Muscle layer of duodenum (tissue), 2 donors: ENCODE results near the gene LRRC10.
"Not testable (repeated sequence)": the region's sequence is repeated elsewhere in the genome, so short reads cannot be mapped to it uniquely, and the experiment has no call there.

Experiments
- H3K27ac ChIP-seq: one replicate; pipeline ENCODE4 v1.7.0; 2013; ENCODE audit warnings: mild to moderate bottlenecking, low read length
- H3K27me3 ChIP-seq: one replicate; pipeline ENCODE4 v1.7.0; 2013; ENCODE audit warnings: low read depth, mild to moderate bottlenecking, control low read depth, low read length
- H3K36me3 ChIP-seq, 2 donors: one replicate each; pipeline ENCODE4 v1.7.0; 2013; ENCODE audit warnings: low read length in 2 of 2, control low read depth in 1 of 2, mild to moderate bottlenecking in 1 of 2; ENCODE audit not compliant: insufficient read depth in 2 of 2, control insufficient read depth in 1 of 2
- H3K4me1 ChIP-seq, 2 donors: one replicate each; pipeline ENCODE4 v1.7.0; 2013; ENCODE audit warnings: low read length in 2 of 2, mild to moderate bottlenecking in 2 of 2, control low read depth in 1 of 2, moderate library complexity in 1 of 2; ENCODE audit not compliant: insufficient read depth in 2 of 2, control insufficient read depth in 1 of 2
- H3K4me3 ChIP-seq, 2 donors: one replicate each; pipeline ENCODE4 v1.7.0; 2013; ENCODE audit warnings: low read length in 2 of 2, low read depth in 1 of 2, mild to moderate bottlenecking in 1 of 2
- H3K9me3 ChIP-seq, 2 donors: one replicate each; pipeline ENCODE4 v1.7.0; 2013; ENCODE audit warnings: low read length in 2 of 2, control low read depth in 1 of 2, mild to moderate bottlenecking in 1 of 2; ENCODE audit not compliant: control insufficient read depth in 1 of 2
- donor health status: healthy.

LRRC10 gene

DNA sequence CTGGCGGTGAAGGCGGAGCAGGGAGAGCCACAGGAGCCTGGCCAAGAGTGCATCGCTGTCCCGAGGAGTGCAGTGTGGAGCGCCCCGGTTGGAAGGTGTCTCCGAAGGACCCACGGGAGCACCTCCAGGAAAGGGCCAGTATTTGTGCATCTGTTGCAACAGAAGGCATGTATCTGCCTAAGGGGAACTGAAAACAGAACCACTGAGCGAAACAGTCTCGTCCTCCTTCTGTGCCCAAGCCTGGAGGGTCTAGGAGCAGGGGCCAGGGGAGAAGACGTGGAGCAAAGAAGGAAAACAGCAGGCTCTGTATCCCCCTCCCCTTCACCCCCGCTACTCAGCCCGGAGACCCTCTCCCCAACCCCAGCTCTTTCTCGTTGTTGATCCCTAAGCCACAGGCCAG lies 5.3 kb upstream of the LRRC10 start:
- no peaks in the 10 kb centered on the region for H3K4me1 ChIP-seq

DNA sequence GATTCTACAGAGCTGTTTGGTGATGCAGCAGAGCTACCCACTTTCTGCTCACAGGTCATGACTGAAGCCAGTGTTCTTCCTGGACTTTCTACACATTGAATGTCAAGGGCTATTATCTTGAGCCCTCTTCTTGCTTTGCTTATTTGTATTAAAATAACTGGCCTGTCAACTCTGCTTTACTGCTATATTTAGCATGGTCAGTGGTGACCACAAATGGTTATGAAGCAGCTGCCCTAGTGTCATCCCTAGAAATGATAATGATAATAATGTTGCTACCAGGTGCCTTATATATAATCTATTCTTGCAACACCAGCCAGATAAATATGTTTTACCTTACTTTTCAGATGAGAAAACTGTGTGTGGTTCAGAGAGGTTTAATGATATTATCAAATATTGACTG lies 2.6 kb upstream of the LRRC10 start:
- Histone ChIP-seq H3K36me3 (no peaks in the 10 kb centered on the region), H3K9me3 (no peaks in the 10 kb centered on the region), H3K4me1 (no peaks in the 10 kb centered on the region), H3K27ac (no peak overlapping the region), H3K4me3 (no peak overlapping the region), H3K27me3 (no peaks in the 10 kb centered on the region)

More for the DNA sequence above, 5.3 kb upstream of the LRRC10 start:
- Histone ChIP-seq H3K36me3 (no peaks in the 10 kb centered on the region), H3K9me3 (no peaks in the 10 kb centered on the region), H3K27me3 (no peaks in the 10 kb centered on the region), H3K27ac (no peak overlapping the region), H3K4me3 (no peak overlapping the region)

DNA sequence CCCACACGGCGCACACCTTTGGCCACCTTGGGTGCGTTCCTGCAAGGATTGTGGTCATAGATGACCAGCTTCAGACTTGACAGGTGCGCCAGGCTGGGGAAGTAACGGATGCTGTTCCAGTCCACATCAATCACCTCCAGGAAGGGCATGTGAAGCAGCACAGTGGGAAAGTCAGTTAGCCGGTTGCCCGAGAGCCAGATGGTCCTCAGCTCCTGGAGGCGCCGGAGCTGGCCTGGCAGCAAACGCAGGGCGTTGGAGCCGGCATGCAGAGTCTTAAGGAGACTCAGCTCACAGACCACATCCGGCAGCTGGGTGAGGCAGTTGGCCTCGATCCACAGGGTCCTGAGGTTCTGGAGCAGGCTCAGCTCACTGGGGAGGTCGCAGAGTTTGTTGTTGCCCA lies 581 bp downstream of the LRRC10 start:
- Histone ChIP-seq H3K27me3 (no peaks in the 10 kb centered on the region), H3K36me3 (no peaks in the 10 kb centered on the region), H3K27ac (no peak overlapping the region), H3K4me3 (no peak overlapping the region), H3K9me3 (no peaks in the 10 kb centered on the region), H3K4me1 (no peaks in the 10 kb centered on the region)

GRCh38 chr12:69608114-69608513 lies 2.6 kb downstream of the LRRC10 start:
- H3K27me3 ChIP-seq = no peaks in the 10 kb centered on the region
- H3K36me3 ChIP-seq = peaks cover 4 to 5% of the 10 kb centered on the region in 2 donors
- H3K9me3 ChIP-seq = no peaks in the 10 kb centered on the region
- no peak overlapping the region for H3K4me3 ChIP-seq
- no peaks in the 10 kb centered on the region for H3K4me1 ChIP-seq
- H3K27ac ChIP-seq = no peak overlapping the region

DNA sequence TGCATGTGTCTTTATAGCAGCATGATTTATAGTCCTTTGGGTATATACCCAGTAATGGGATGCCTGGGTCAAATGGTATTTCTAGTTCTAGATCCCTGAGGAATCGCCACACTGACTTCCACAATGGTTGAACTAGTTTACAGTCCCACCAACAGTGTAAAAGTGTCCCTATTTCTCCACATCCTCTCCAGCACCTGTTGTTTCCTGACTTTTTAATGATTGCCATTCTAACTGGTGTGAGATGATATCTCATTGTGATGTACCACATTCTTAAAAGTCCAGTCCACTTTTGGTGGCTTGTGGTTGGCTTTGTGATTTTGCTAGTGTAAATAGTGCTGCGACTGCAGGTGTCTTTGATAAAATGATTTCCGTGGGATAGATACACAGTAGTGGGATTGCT lies 6.4 kb downstream of the LRRC10 start:
- not testable (repeated sequence) for H3K4me1 ChIP-seq, H3K9me3 ChIP-seq, H3K4me3 ChIP-seq, H3K27ac ChIP-seq, H3K27me3 ChIP-seq
- peaks cover 28 to 39% of the 10 kb centered on the region in 2 donors for H3K36me3 ChIP-seq

DNA sequence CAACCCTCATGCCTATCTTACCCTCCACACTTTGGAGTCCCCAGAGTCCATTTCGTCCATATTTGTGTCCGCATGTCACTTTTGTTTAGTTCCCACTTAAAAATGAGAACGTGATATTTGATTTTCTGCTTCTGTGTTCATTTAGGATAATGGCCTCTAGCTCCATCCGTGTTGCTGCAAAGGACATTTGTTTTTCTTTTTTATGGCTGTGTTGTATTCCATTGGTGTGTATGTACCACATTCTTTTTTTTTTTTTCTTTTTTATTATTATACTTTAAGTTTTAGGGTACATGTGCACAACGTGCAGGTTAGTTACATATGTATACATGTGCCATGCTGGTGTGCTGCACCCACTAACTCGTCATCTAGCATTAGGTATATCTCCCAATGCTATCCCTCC lies 7.2 kb downstream of the LRRC10 start:
- H3K4me1 ChIP-seq, H3K27me3 ChIP-seq, H3K4me3 ChIP-seq, H3K9me3 ChIP-seq, H3K27ac ChIP-seq: not testable (repeated sequence)
- H3K36me3 ChIP-seq = peaks cover 33 to 46% of the 10 kb centered on the region in 2 donors

DNA sequence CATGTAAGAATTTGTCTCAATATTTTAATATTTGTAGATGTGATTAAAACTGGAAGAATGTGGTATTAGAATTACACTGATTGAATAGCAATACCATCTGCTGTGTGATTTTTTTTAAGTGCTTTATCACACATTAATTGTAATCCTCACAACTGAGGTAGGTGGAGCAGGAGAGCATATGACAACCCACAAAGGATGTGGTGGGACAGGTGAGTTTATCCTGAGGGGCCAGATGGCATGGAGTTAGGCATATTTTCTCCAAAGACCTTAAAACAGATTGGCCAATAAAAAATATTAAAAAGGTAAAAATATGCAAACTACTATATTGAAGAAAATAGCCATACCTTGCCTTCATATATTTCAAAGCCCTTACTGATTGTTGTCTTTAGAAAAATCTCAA lies 7.8 kb downstream of the LRRC10 start:
- no peaks in the 10 kb centered on the region for H3K27me3 ChIP-seq
- H3K4me3 ChIP-seq = no peak overlapping the region
- H3K9me3 ChIP-seq = no peaks in the 10 kb centered on the region
- H3K27ac ChIP-seq = no peak overlapping the region
- H3K36me3 ChIP-seq = peaks cover 39 to 52% of the 10 kb centered on the region in 2 donors
- H3K4me1 ChIP-seq = no peaks in the 10 kb centered on the region

- Histone ChIP-seq H3K9me3 (no peaks in the 10 kb centered on the region), H3K36me3 (peaks cover 48 to 60% of the 10 kb centered on the region in 2 donors)
These were observed 8.6 kb downstream of the LRRC10 start for GRCh38 chr12:69601962-69602685.

DNA sequence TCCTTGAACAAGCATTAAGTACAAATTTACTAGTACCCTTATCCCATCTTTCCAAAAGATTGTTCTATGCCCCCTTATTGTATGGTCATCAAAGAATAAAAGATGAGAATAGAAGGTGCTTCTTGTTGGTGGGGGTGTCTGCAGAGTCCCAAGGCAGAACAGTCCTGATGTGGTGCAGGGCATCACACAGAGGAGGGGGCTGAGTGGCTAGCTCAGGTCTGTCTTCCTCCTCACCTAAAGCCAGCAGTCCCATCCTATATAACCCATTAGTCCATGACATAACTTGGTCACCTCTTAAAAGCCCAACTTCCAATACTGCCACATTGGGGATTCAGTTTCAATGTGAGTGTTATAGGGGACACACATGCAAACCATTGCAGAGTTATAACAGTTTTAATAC lies 9.9 kb downstream of the LRRC10 start:
- Histone ChIP-seq H3K27ac (no peak overlapping the region), H3K4me3 (no peak overlapping the region), H3K4me1 (no peaks in the 10 kb centered on the region), H3K36me3 (peaks cover 52 to 68% of the 10 kb centered on the region in 2 donors), H3K9me3 (no peaks in the 10 kb centered on the region), H3K27me3 (no peaks in the 10 kb centered on the region)

More at GRCh38 chr12:69601962-69602685, 8.6 kb downstream of the LRRC10 start:
- H3K27me3 ChIP-seq = no peaks in the 10 kb centered on the region
- H3K4me3 ChIP-seq = no peak overlapping the region
- H3K4me1 ChIP-seq = no peaks in the 10 kb centered on the region
- H3K27ac ChIP-seq = no peak overlapping the region

DNA sequence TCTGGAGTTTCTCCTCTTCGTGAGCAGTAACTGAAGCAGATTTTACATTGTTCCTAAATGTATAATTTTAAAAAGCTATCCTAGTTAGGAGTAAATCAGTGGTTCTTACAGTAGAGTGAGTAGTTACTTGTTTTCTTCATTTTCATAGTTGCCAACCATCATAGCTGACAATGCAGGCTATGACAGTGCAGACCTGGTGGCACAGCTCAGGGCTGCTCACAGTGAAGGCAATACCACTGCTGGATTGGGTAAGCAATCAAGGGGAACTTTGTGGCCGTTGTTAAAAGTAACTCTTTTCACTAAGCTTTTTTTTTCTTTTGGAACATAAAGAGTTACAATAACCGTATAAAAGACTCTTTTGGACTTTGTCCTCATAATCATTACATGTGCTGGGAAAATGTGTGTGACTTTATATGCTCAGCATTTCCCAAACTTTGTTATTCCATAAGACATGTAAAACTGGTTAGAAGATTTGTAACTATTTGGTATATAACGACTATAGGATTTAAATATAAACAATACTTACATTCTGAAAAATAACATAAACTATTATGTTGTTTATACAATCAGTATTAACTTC lies 12.4 kb downstream of the LRRC10 start:
- H3K36me3 ChIP-seq = peaks cover 62 to 89% of the 10 kb centered on the region in 2 donors

DNA sequence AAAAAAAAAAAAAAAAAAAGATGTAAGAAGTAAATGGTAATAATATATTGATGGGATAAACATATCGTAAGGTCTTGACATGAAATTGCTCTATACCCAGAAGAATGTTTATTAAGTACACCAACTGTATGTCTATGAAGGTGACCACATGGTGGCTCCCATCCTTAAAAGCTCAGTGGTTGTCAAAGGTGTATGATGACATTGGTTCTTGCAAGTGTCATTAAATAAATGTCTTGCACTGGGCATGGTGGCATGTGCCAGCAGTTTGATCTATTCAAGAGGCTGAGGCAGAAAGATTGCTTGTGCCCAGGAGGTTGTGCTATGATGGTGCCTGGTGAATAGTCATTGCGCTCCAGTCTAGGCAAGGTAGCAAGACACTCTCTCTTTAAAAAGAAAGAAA lies 15.0 kb downstream of the LRRC10 start:
- H3K36me3 ChIP-seq = peaks cover 63 to 92% of the 10 kb centered on the region in 2 donors
- no peak overlapping the region for H3K27ac ChIP-seq

More for the DNA sequence above, 12.4 kb downstream of the LRRC10 start:
- Histone ChIP-seq H3K4me1 (no peaks in the 10 kb centered on the region), H3K27ac (no peak overlapping the region), H3K4me3 (no peak overlapping the region), H3K9me3 (no peaks in the 10 kb centered on the region), H3K27me3 (no peaks in the 10 kb centered on the region)

GRCh38 chr12:69589082-69589481 lies 21.6 kb downstream of the LRRC10 start:
- Histone ChIP-seq H3K36me3 (peaks cover 53 to 76% of the 10 kb centered on the region in 2 donors), H3K27ac (no peak overlapping the region), H3K4me3 (no peak overlapping the region), H3K9me3 (no peaks in the 10 kb centered on the region), H3K4me1 (peaks cover 0 to 6% of the 10 kb centered on the region in 2 donors), H3K27me3 (no peaks in the 10 kb centered on the region)

More for the DNA sequence above, 15.0 kb downstream of the LRRC10 start:
- Histone ChIP-seq H3K9me3 (no peaks in the 10 kb centered on the region), H3K4me3 (no peak overlapping the region), H3K4me1 (no peaks in the 10 kb centered on the region), H3K27me3 (no peaks in the 10 kb centered on the region)
